Measurements from ENCODE around the gene PRDM8. TPM values are rescaled to one million over a fixed set of nuclear protein-coding genes. Genes with fewer than 3 reads are reported as not detected.
"Not testable (repeated sequence)": the region's sequence is repeated elsewhere in the genome, so short reads cannot be mapped to it uniquely, and the experiment has no call there.

The PRDM8 gene
- total RNA-seq, 1 experiment from 2014 or later: 5.2 TPM

- no peak for DNase-seq (ENCODE audit: low read depth in 1 of 2, low spot score in 2 of 2)
- Histone ChIP-seq H3K27me3 (replicated peaks) (no peaks in the 10 kb centered on the region), H3K4me1 (replicated peaks) (peaks cover 59% of the 10 kb centered on the region), H3K27ac (0 out of 2 replicates have a peak overlapping the region, but pooled peaks have one; percentile 95), H3K36me3 (no peaks in the 10 kb centered on the region), H3K4me3 (no peak overlapping the region), H3K9me3 (replicated peaks) (no peaks in the 10 kb centered on the region)
Measured at GRCh38 chr4:80233390-80233789, 36.1 kb downstream of the PRDM8 start.

DNA sequence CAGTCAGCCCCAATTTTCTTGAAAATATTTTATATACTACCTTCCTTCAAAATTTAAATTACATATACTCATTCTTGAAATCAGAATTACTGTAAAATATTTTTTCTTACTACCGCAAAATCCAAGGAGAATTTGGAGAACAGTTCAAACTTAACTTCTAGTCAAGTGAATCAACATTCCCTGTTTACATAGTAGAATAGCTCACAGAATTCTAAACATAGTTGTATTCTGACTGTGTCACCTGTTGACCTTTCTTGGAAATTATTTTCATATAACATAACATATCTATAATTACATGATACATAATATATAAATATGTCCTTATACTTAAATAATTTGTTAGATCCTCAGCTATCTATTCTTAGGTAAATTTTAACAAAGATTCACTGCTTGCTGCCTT lies 38.1 kb downstream of the PRDM8 start:
- Histone ChIP-seq H3K27ac (peak overlapping the region; percentile 95), H3K36me3 (no peaks in the 10 kb centered on the region), H3K27me3 (replicated peaks) (no peaks in the 10 kb centered on the region), H3K4me3 (no peak overlapping the region), H3K9me3 (replicated peaks) (no peaks in the 10 kb centered on the region), H3K4me1 (replicated peaks) (peaks cover 77% of the 10 kb centered on the region)
- DNase-seq (ENCODE audit: low read depth in 1 of 2, low spot score in 2 of 2): peak in 1 of 2 experiments; percentile 46

DNA sequence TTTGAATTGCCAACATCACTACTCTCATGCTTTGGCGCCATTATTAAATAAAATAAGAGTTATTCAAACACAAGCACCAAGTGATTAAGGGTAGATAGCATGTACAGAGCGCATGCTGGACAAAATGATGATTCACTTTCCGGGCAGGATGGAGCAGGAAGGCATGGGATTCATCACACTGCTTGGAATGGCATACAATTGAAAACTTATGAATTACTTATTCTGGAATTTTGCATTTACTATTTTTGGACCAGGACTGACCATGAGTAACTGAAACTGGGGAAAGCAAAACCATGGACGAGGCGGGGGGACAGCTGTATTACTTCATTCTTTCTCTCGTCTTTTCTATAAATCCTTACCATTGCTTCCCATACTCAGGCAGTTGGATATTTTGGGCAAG lies 40.7 kb downstream of the PRDM8 start:
- DNase-seq (ENCODE audit: low read depth in 1 of 2, low spot score in 2 of 2): peak; percentile 85 to 87
- H3K36me3 ChIP-seq: no peaks in the 10 kb centered on the region
- peak overlapping the region; percentile 95 for H3K27ac ChIP-seq
- H3K4me1 ChIP-seq (replicated peaks): peaks cover 74% of the 10 kb centered on the region
- H3K27me3 ChIP-seq (replicated peaks): no peaks in the 10 kb centered on the region
- no peaks in the 10 kb centered on the region for H3K9me3 ChIP-seq (replicated peaks)
- no peak overlapping the region for H3K4me3 ChIP-seq

GRCh38 chr4:80239480-80240150 lies 42.3 kb downstream of the PRDM8 start:
- no peak for DNase-seq (ENCODE audit: low read depth in 1 of 2, low spot score in 2 of 2)
- Histone ChIP-seq H3K27me3 (replicated peaks) (no peaks in the 10 kb centered on the region), H3K4me1 (replicated peaks) (peaks cover 65% of the 10 kb centered on the region)

GRCh38 chr4:80240976-80241375 lies 43.7 kb downstream of the PRDM8 start:
- no peaks in the 10 kb centered on the region for H3K36me3 ChIP-seq
- H3K4me3 ChIP-seq: no peak overlapping the region
- H3K27me3 ChIP-seq (replicated peaks): no peaks in the 10 kb centered on the region
- no peak overlapping the region for H3K27ac ChIP-seq
- DNase-seq (ENCODE audit: low read depth in 1 of 2, low spot score in 2 of 2): no peak
- peaks cover 51% of the 10 kb centered on the region for H3K4me1 ChIP-seq (replicated peaks)
- no peaks in the 10 kb centered on the region for H3K9me3 ChIP-seq (replicated peaks)

More at GRCh38 chr4:80239480-80240150, 42.3 kb downstream of the PRDM8 start:
- no peaks in the 10 kb centered on the region for H3K9me3 ChIP-seq (replicated peaks)
- no peaks in the 10 kb centered on the region for H3K36me3 ChIP-seq
- H3K27ac ChIP-seq: peak overlapping the region; percentile 95
- H3K4me3 ChIP-seq: no peak overlapping the region

GRCh38 chr4:80243274-80244018 lies 46.1 kb downstream of the PRDM8 start:
- Histone ChIP-seq H3K27ac (no peak overlapping the region), H3K4me3 (no peak overlapping the region)

GRCh38 chr4:80247484-80247883 lies 50.2 kb downstream of the PRDM8 start:
- not testable (repeated sequence) for H3K9me3 ChIP-seq (replicated peaks); H3K36me3 ChIP-seq; H3K4me3 ChIP-seq; H3K4me1 ChIP-seq (replicated peaks); H3K27ac ChIP-seq; DNase-seq (ENCODE audit: low read depth in 1 of 2, low spot score in 2 of 2); H3K27me3 ChIP-seq (replicated peaks)

More at GRCh38 chr4:80243274-80244018, 46.1 kb downstream of the PRDM8 start:
- no peak for DNase-seq (ENCODE audit: low read depth in 1 of 2, low spot score in 2 of 2)
- H3K36me3 ChIP-seq: no peaks in the 10 kb centered on the region
- H3K27me3 ChIP-seq (replicated peaks): no peaks in the 10 kb centered on the region
- H3K4me1 ChIP-seq (replicated peaks): peaks cover 26% of the 10 kb centered on the region
- H3K9me3 ChIP-seq (replicated peaks): no peaks in the 10 kb centered on the region

DNA sequence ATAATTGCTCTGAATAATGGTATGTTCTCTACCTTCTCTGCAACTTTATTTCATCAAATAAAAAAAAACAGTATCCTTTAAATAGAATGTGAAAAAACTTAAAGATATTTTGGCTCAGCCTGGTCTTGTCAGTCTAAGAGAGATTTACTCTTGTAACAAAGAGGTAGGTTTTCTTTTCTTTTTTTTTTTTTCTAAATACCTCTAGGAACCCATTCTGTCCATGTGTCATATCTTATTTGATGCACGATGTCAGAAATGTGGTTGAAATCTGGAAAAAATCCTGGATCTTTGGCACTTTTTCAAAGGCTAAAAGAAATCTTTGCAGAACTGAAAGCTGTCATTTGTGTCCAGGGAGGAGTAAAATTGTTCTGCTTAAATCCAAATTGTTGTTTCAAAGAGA lies 51.8 kb downstream of the PRDM8 start:
- H3K27ac ChIP-seq: no peak overlapping the region
- no peak for DNase-seq (ENCODE audit: low read depth in 1 of 2, low spot score in 2 of 2)
- no peaks in the 10 kb centered on the region for H3K4me1 ChIP-seq (replicated peaks)
- no peak overlapping the region for H3K4me3 ChIP-seq
- no peaks in the 10 kb centered on the region for H3K27me3 ChIP-seq (replicated peaks)
- H3K9me3 ChIP-seq (replicated peaks): no peaks in the 10 kb centered on the region
- H3K36me3 ChIP-seq: no peaks in the 10 kb centered on the region

DNA sequence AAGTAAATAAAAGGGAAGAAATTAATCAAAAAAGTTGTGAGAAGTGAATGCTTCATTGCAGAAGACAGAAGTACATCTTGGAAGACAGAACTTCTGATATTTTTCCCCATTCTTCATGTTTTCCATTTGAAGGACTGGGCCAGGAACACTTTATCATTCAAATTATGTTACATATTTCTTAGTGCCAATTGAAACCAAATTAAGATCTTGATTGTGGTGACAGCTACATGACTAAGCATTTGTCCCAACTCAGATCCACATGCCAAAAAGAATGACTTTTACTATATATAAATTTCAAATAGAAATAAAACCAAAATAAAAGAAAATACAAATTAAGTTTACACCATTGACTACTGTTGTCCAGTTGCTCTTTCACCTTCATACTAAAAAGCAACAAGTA lies 55.1 kb downstream of the PRDM8 start:
- H3K36me3 ChIP-seq: no peaks in the 10 kb centered on the region
- H3K4me3 ChIP-seq: no peak overlapping the region
- DNase-seq (ENCODE audit: low read depth in 1 of 2, low spot score in 2 of 2): no peak
- no peaks in the 10 kb centered on the region for H3K9me3 ChIP-seq (replicated peaks)
- H3K27me3 ChIP-seq (replicated peaks): no peaks in the 10 kb centered on the region
- H3K4me1 ChIP-seq (replicated peaks): peaks cover 25% of the 10 kb centered on the region
- no peak overlapping the region for H3K27ac ChIP-seq

GRCh38 chr4:80252953-80253352 lies 55.6 kb downstream of the PRDM8 start:
- H3K4me1 ChIP-seq (replicated peaks): peaks cover 25% of the 10 kb centered on the region
- no peaks in the 10 kb centered on the region for H3K36me3 ChIP-seq

DNA sequence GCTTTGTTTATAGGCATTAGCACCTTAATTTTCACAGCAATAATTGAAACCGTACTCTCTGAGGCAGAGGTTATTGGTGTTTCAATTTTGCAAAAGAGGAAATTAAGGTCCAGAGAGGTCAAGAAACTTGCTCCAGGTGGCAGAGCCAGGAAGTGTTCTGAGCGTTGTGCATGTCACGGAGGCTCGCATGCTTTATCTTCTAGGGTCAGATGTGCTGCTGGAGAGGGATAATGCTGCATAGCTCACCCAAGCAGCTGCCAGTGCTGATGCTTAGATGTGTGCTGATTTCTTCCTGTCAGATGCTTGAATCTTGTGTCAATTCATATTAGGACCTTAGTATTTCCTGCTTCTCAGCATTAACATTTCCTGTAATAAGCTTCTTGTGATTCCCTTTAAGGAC lies 56.2 kb downstream of the PRDM8 start:
- Histone ChIP-seq H3K4me3 (no peak overlapping the region), H3K9me3 (replicated peaks) (no peaks in the 10 kb centered on the region), H3K36me3 (no peaks in the 10 kb centered on the region), H3K4me1 (replicated peaks) (peaks cover 25% of the 10 kb centered on the region), H3K27ac (no peak overlapping the region), H3K27me3 (replicated peaks) (no peaks in the 10 kb centered on the region)
- no peak for DNase-seq (ENCODE audit: low read depth in 1 of 2, low spot score in 2 of 2)

More at GRCh38 chr4:80252953-80253352, 55.6 kb downstream of the PRDM8 start:
- H3K9me3 ChIP-seq (replicated peaks): no peaks in the 10 kb centered on the region
- no peak overlapping the region for H3K4me3 ChIP-seq
- H3K27ac ChIP-seq: no peak overlapping the region
- no peaks in the 10 kb centered on the region for H3K27me3 ChIP-seq (replicated peaks)
- DNase-seq (ENCODE audit: low read depth in 1 of 2, low spot score in 2 of 2): no peak

Other genes with a start within 250 kb of the PRDM8 start
- gene ANTXR2, start 124.3 kb upstream of the PRDM8 start, total RNA-seq (2014; rRNA removed; shearing (Covaris generic)): 57.8 and 72.0 TPM in 2 replicates
- 2.5 and 6.4 TPM in 2 replicates for gene FGF5, start 69.2 kb downstream of the PRDM8 start, total RNA-seq (2014; rRNA removed; shearing (Covaris generic))
- gene CFAP299, start 138.2 kb downstream of the PRDM8 start, total RNA-seq (2014; rRNA removed; shearing (Covaris generic)): 0.88 and 2.3 TPM in 2 replicates

Data from SJSA1 (cell line).